ENCODE data around the gene PPP1R3E. TPM values are rescaled to one million over a fixed set of nuclear protein-coding genes. Genes with fewer than 3 reads are reported as not detected.
A peak's percentile ranks its signal among the peaks of the same experiment; 100 is the strongest.

The PPP1R3E gene
- total RNA-seq, 1 experiment from 2014 or later = 3.9 TPM

DNA sequence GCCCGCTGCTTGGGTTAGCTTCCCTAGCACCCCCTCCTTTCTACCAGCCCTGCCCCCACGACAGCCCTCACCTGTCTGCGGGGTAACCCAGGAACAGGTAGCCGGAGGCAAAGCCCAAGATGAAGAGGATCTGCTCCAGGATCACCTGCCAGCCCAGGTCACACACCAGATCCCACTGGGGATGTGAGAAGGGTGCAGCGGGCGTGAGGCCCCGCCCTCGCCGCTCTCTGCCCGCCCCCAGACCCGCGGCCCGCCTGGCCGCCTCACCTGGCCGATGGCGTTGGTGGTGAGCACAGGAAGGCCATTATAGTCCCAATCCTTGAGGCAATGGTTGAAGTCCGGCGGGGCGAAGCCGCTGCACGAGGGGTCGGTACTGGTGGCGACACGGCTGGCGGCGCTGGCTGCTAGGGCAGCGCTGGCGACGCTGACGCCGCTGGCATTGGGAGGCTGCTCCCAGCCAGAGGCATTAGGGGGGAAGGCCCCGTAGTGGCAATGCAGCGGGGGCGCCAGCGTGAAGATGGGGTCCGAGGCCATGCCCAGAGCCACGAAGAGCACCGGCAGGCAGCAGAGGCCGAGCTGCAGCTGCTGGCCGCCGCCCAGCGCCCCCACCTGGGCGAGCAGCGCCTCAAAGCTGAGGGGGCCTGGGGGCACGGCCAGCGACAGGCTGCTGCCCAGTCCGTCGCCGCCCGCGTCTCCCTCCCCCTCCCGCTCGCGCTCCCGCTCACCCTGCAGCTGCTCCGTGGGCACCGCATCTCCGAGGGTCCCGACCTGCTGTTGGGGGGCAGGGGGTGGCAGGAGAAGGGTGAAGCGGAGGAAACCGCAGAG is 49.2 kb upstream of the PPP1R3E start:
- H4K91ac ChIP-seq (ENCODE audit: insufficient read length, low read depth, low read length) = no peak overlapping the region
- H3K56ac ChIP-seq (ENCODE audit: insufficient read length, low read depth, low read length) = no peak overlapping the region
- no peak overlapping the region for H3K23ac ChIP-seq (ENCODE audit: insufficient read length, low read depth, low read length)
- no peak overlapping the region for H2AK5ac ChIP-seq (ENCODE audit: insufficient read length, low read length)
- no peak overlapping the region for H2BK12ac ChIP-seq (ENCODE audit: insufficient read length, low read depth, low read length)
- H2BK120ac ChIP-seq (ENCODE audit: low read depth, low read length, poor library complexity, severe bottlenecking) = no peak overlapping the region
- 0 out of 2 replicates have a peak overlapping the region, but pooled peaks have one; percentile 4 for H3K14ac ChIP-seq (ENCODE audit: insufficient read depth, low read length)
- no peak overlapping the region for H3K9ac ChIP-seq (ENCODE audit: extremely low read depth, insufficient read length, low read length)
- H3K18ac ChIP-seq (ENCODE audit: insufficient read length, low read depth, low read length) = no peak overlapping the region
- H2BK15ac ChIP-seq (ENCODE audit: low read depth, low read length) = no peak overlapping the region
- no peak overlapping the region for H3K27ac Mint-ChIP-seq
- H3K79me1 ChIP-seq (ENCODE audit: insufficient read depth, low read depth, low read length, poor library complexity, severe bottlenecking) = no peaks in the 10 kb centered on the region
- TF ChIP-seq, protein P1, sequence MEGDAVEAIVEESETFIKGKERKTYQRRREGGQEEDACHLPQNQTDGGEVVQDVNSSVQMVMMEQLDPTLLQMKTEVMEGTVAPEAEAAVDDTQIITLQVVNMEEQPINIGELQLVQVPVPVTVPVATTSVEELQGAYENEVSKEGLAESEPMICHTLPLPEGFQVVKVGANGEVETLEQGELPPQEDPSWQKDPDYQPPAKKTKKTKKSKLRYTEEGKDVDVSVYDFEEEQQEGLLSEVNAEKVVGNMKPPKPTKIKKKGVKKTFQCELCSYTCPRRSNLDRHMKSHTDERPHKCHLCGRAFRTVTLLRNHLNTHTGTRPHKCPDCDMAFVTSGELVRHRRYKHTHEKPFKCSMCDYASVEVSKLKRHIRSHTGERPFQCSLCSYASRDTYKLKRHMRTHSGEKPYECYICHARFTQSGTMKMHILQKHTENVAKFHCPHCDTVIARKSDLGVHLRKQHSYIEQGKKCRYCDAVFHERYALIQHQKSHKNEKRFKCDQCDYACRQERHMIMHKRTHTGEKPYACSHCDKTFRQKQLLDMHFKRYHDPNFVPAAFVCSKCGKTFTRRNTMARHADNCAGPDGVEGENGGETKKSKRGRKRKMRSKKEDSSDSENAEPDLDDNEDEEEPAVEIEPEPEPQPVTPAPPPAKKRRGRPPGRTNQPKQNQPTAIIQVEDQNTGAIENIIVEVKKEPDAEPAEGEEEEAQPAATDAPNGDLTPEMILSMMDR (conservative IDR thresholded peaks at IDR 0.05) = peak; percentile 47
- H3K4me1 Mint-ChIP-seq = peaks cover 12 to 14% of the 10 kb centered on the region in 2 experiments
- H2BK20ac ChIP-seq (ENCODE audit: low read depth, low read length, poor library complexity, severe bottlenecking) = no peak overlapping the region
- H3K4me1 ChIP-seq (ENCODE audit: insufficient read depth, low read length) = 0 out of 2 replicates have a peak, but pooled peaks cover 2% of the 10 kb centered on the region
- no peaks in the 10 kb centered on the region; a peak in 2 of 5 replicates for H3K9me3 Mint-ChIP-seq
- H3K9me3 ChIP-seq (ENCODE audit: control insufficient read depth, low read depth, low read length) = no peaks in the 10 kb centered on the region
- no CpG with 5 or more reads among the region's 61 CpGs for WGBS (ENCODE audit: extremely low coverage, insufficient read length, low lambda C conversion rate)
- H3K4me2 ChIP-seq (ENCODE audit: insufficient read depth, insufficient read length, low read length) = peak overlapping the region; percentile 24
- no peak overlapping the region for H2AFZ ChIP-seq (ENCODE audit: low read length)
- H4K8ac ChIP-seq (replicated peaks; ENCODE audit: insufficient read length, low read depth, low read length) = no peak overlapping the region
- no peaks in the 10 kb centered on the region for H3K79me2 ChIP-seq (ENCODE audit: insufficient read depth, low read length)
- H3K4me3 Mint-ChIP-seq = peak overlapping the region; percentile 71 to 77
- H3K4ac ChIP-seq (ENCODE audit: low read depth, low read length) = no peak overlapping the region
- peaks cover 39% of the 10 kb centered on the region for H3K27me3 Mint-ChIP-seq (ENCODE audit: low read depth)
- H3K23me2 ChIP-seq (ENCODE audit: insufficient read length, low read depth, low read length, poor library complexity, severe bottlenecking) = peaks cover 5% of the 10 kb centered on the region
- no peak overlapping the region for H4K5ac ChIP-seq (ENCODE audit: insufficient read length, low read depth, low read length)
- no peaks in the 10 kb centered on the region; the same call in 1 of the 2 replicates for H3K27me3 ChIP-seq (ENCODE audit: insufficient read depth, low read length)
- H3K27ac ChIP-seq (ENCODE audit: insufficient read length, low read depth, low read length) = no peak overlapping the region
- H3T11ph ChIP-seq (ENCODE audit: low read length) = no peak overlapping the region
- peak; percentile 54 for DNase-seq
- peaks cover 16 to 35% (median 24%) of the 10 kb centered on the region in 3 experiments for H3K36me3 Mint-ChIP-seq (ENCODE audit: insufficient read depth in 1 of 3, low read depth in 3 of 3)
- no peaks in the 10 kb centered on the region for H4K20me1 ChIP-seq (ENCODE audit: control insufficient read depth, insufficient read depth, insufficient read length)
- no peak overlapping the region for H2BK5ac ChIP-seq (ENCODE audit: insufficient read length, low read length)

Data from H9 (cell line).